K562 (cell line): ENCODE results near the gene MYMX. TPM values are rescaled to one million over a fixed set of nuclear protein-coding genes. Genes with fewer than 3 reads are reported as not detected.

Source experiments
- BHLHE40 ChIP-seq: IDR thresholded peaks from 2 replicates; pipeline ENCODE4 v1.6.1; 2011; ENCODE audit warnings: low read length, improper control_type of control experiment
- CBFA2T3 ChIP-seq: fragments of 450-650 bp; IDR thresholded peaks from 2 replicates; pipeline ENCODE4 v1.6.1; 2017
- FOXP1 ChIP-seq: sonication (generic); formaldehyde crosslinking; IDR thresholded peaks from 2 replicates; pipeline ENCODE4 v1.8.0; 2022; ENCODE audit warnings: mild to moderate bottlenecking, missing genetic modification reagents
- JUN ChIP-seq, 2 experiments: sonication (generic) in 1 of 2; formaldehyde crosslinking in 1 of 2; IDR thresholded peaks; 2 replicates each; pipeline versions ENCODE4 v1.6.1 to v1.8.0; 2012 to 2022; ENCODE audit warnings: borderline replicate concordance in 2 of 2, mild to moderate bottlenecking in 2 of 2, improper control_type of control experiment in 1 of 2, low read depth in 1 of 2, low read length in 1 of 2, missing genetic modification reagents in 1 of 2
- NFYB ChIP-seq: IDR thresholded peaks from 2 replicates; pipeline ENCODE4 v1.6.1; 2011; ENCODE audit warnings: mild to moderate bottlenecking, moderate library complexity; ENCODE audit not compliant: insufficient read length; ENCODE audit errors: extremely low read depth
- SMAD4 ChIP-seq: fragments of 250-450 bp; sonication (Bioruptor Pico); conservative IDR thresholded peaks from 2 replicates; pipeline ENCODE4 v1.8.0; 2021; ENCODE audit warnings: inconsistent platforms, mild to moderate bottlenecking, moderate library complexity
- SMARCE1 ChIP-seq: fragments of 450-650 bp; IDR thresholded peaks from 2 replicates; pipeline ENCODE4 v1.7.1; 2016; ENCODE audit warnings: mild to moderate bottlenecking
- TARDBP ChIP-seq: fragments of 450-650 bp; IDR thresholded peaks from 2 replicates; pipeline ENCODE4 v1.6.1; 2016
- ZNF644 ChIP-seq: fragments of 200-800 bp; sonication (Bioruptor generic); IDR thresholded peaks from 2 replicates; pipeline ENCODE4 v1.6.1; 2016; ENCODE audit warnings: low read depth, missing genetic modification characterization, missing compliant biosample characterization
- ZNF699 ChIP-seq: fragments of 250-450 bp; sonication (Bioruptor Pico); IDR thresholded peaks from 2 replicates; pipeline ENCODE4 v1.8.0; 2021; ENCODE audit warnings: mild to moderate bottlenecking, moderate library complexity; ENCODE audit not compliant: insufficient replicate concordance
- polyA plus RNA-seq, 8 experiments: library from polyadenylated mRNA; depleted of rRNA in 4 of 8; stranded (reverse) in 5 of 8; unstranded in 3 of 8; fragments of >200 nt; fragmentation: Nextera tagmentation in 2 of 8; fragmentation: Illumina TruSeq in 1 of 8; extraction: Ambion mirVana in 2 of 8; extraction: Trizol in 1 of 8; gene quantifications; 2 replicates each; pipeline versions ENCODE4 v1.2.1 to v1.2.3, GENCODE V29; 2011 to 2014; ENCODE audit warnings: inconsistent platforms in 1 of 8, missing spikeins in 1 of 8
- total RNA-seq, 7 experiments: library from RNA; depleted of rRNA in 6 of 7; stranded (reverse); fragments of >200 nt in 6 of 7; fragmentation: Illumina TruSeq in 2 of 7; extraction: Trizol in 2 of 7; gene quantifications; 2 replicates each; pipeline versions ENCODE4 v1.2.1 to v1.2.3, GENCODE V29; 2011 to 2021; ENCODE audit warnings: low replicate concordance in 1 of 7
- TF ChIP-seq, protein P1 (sequence below): fragments of 450-650 bp; IDR thresholded peaks from 2 replicates; pipeline ENCODE4 v1.6.1; 2016; ENCODE audit warnings: mild to moderate bottlenecking, moderate library complexity
- TF ChIP-seq, protein P2 (sequence below): sonication (generic); formaldehyde crosslinking; IDR thresholded peaks from 2 replicates; pipeline ENCODE4 v1.8.1; 2023; ENCODE audit warnings: mild to moderate bottlenecking, missing genetic modification reagents, moderate library complexity
- TF ChIP-seq, protein P3 (sequence below): fragments of 450-650 bp; IDR thresholded peaks from 2 replicates; pipeline ENCODE4 v1.6.1; 2014; ENCODE audit warnings: low read depth, mild to moderate bottlenecking, moderate library complexity, borderline replicate concordance

The MYMX gene
- total and polyA plus RNA-seq, 9 of the 15 experiments (the other 6 are each of a cell fraction or from before 2014, with no cell fraction given): 0.12 TPM; not detected in 8

DNA sequence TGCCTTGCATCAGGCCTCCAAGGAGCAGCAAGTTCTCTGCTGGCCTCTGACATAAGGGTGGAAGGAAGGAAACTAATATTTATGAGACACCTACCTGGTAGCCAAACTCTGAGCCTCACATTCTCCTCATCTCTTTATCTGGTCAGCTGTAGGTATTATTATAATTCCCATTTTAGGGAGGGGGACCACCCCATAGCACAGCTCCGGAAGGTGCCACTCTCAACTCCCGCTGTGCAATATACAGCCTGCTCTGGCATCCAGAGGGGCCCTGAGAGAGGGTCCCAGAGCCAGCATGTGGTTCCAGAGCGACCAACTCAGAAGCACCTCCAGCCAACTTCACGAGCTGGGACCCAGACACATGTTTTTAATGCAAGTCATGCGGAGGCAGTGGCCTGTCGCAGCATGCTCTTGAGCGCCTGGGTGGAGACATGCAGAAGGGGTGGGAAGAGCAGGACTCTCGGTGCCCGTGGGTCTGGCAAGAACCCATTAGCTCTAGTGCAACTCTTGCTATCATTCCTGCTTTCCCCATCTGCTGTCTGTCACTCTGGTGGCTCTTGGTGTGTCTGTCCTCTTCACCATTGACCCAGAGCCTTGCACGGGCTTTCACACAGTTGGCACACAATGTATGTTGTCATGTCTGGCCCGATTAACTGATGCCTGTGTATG lies 15.0 kb upstream of the MYMX start (continued):
- TF ChIP-seq, protein P1, sequence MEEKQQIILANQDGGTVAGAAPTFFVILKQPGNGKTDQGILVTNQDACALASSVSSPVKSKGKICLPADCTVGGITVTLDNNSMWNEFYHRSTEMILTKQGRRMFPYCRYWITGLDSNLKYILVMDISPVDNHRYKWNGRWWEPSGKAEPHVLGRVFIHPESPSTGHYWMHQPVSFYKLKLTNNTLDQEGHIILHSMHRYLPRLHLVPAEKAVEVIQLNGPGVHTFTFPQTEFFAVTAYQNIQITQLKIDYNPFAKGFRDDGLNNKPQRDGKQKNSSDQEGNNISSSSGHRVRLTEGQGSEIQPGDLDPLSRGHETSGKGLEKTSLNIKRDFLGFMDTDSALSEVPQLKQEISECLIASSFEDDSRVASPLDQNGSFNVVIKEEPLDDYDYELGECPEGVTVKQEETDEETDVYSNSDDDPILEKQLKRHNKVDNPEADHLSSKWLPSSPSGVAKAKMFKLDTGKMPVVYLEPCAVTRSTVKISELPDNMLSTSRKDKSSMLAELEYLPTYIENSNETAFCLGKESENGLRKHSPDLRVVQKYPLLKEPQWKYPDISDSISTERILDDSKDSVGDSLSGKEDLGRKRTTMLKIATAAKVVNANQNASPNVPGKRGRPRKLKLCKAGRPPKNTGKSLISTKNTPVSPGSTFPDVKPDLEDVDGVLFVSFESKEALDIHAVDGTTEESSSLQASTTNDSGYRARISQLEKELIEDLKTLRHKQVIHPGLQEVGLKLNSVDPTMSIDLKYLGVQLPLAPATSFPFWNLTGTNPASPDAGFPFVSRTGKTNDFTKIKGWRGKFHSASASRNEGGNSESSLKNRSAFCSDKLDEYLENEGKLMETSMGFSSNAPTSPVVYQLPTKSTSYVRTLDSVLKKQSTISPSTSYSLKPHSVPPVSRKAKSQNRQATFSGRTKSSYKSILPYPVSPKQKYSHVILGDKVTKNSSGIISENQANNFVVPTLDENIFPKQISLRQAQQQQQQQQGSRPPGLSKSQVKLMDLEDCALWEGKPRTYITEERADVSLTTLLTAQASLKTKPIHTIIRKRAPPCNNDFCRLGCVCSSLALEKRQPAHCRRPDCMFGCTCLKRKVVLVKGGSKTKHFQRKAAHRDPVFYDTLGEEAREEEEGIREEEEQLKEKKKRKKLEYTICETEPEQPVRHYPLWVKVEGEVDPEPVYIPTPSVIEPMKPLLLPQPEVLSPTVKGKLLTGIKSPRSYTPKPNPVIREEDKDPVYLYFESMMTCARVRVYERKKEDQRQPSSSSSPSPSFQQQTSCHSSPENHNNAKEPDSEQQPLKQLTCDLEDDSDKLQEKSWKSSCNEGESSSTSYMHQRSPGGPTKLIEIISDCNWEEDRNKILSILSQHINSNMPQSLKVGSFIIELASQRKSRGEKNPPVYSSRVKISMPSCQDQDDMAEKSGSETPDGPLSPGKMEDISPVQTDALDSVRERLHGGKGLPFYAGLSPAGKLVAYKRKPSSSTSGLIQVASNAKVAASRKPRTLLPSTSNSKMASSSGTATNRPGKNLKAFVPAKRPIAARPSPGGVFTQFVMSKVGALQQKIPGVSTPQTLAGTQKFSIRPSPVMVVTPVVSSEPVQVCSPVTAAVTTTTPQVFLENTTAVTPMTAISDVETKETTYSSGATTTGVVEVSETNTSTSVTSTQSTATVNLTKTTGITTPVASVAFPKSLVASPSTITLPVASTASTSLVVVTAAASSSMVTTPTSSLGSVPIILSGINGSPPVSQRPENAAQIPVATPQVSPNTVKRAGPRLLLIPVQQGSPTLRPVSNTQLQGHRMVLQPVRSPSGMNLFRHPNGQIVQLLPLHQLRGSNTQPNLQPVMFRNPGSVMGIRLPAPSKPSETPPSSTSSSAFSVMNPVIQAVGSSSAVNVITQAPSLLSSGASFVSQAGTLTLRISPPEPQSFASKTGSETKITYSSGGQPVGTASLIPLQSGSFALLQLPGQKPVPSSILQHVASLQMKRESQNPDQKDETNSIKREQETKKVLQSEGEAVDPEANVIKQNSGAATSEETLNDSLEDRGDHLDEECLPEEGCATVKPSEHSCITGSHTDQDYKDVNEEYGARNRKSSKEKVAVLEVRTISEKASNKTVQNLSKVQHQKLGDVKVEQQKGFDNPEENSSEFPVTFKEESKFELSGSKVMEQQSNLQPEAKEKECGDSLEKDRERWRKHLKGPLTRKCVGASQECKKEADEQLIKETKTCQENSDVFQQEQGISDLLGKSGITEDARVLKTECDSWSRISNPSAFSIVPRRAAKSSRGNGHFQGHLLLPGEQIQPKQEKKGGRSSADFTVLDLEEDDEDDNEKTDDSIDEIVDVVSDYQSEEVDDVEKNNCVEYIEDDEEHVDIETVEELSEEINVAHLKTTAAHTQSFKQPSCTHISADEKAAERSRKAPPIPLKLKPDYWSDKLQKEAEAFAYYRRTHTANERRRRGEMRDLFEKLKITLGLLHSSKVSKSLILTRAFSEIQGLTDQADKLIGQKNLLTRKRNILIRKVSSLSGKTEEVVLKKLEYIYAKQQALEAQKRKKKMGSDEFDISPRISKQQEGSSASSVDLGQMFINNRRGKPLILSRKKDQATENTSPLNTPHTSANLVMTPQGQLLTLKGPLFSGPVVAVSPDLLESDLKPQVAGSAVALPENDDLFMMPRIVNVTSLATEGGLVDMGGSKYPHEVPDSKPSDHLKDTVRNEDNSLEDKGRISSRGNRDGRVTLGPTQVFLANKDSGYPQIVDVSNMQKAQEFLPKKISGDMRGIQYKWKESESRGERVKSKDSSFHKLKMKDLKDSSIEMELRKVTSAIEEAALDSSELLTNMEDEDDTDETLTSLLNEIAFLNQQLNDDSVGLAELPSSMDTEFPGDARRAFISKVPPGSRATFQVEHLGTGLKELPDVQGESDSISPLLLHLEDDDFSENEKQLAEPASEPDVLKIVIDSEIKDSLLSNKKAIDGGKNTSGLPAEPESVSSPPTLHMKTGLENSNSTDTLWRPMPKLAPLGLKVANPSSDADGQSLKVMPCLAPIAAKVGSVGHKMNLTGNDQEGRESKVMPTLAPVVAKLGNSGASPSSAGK: peak; percentile 95
- TF ChIP-seq ZNF644 (tag) (no peak), BHLHE40 (peak; percentile 39; the same call in 1 of the 2 replicates), ZNF699 (CRISPR knock-in tag) (no peak), NFYB (no peak), FOXP1 (peak; percentile 37; the same call in 1 of the 2 replicates), TARDBP (no peak), SMAD4 (CRISPR knock-in tag) (peak; percentile 46), SMARCE1 (peak; percentile 48; the same call in 1 of the 2 replicates), CBFA2T3 (0 out of 2 replicates have a peak, but pooled peaks have one; percentile 17), JUN (IDR thresholded peaks at IDR 0.05; ENCODE audit: borderline replicate concordance, low read depth, low read length) (peak; percentile 15; the same call in 1 of the 2 replicates), JUN (CRISPR knock-in tag; IDR thresholded peaks at IDR 0.05; ENCODE audit: borderline replicate concordance) (no peak)
- TF ChIP-seq, protein P2, sequence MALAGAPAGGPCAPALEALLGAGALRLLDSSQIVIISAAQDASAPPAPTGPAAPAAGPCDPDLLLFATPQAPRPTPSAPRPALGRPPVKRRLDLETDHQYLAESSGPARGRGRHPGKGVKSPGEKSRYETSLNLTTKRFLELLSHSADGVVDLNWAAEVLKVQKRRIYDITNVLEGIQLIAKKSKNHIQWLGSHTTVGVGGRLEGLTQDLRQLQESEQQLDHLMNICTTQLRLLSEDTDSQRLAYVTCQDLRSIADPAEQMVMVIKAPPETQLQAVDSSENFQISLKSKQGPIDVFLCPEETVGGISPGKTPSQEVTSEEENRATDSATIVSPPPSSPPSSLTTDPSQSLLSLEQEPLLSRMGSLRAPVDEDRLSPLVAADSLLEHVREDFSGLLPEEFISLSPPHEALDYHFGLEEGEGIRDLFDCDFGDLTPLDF (CRISPR knock-in tag): 0 out of 2 replicates have a peak, but pooled peaks have one; percentile 45
- TF ChIP-seq, protein P3, sequence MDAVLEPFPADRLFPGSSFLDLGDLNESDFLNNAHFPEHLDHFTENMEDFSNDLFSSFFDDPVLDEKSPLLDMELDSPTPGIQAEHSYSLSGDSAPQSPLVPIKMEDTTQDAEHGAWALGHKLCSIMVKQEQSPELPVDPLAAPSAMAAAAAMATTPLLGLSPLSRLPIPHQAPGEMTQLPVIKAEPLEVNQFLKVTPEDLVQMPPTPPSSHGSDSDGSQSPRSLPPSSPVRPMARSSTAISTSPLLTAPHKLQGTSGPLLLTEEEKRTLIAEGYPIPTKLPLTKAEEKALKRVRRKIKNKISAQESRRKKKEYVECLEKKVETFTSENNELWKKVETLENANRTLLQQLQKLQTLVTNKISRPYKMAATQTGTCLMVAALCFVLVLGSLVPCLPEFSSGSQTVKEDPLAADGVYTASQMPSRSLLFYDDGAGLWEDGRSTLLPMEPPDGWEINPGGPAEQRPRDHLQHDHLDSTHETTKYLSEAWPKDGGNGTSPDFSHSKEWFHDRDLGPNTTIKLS: peak; percentile 23; the same call in 1 of the 2 replicates
